ENCODE results near the gene DAPK1.

The DAPK1 gene

GRCh38 chr9:87594194-87594593, 96.5 kb downstream of the DAPK1 start:
- DNase-seq (ENCODE audit: low read depth) = no peak

- no peak for DNase-seq (ENCODE audit: low read depth)
Measured at GRCh38 chr9:87594662-87595061, 97.0 kb downstream of the DAPK1 start.

- no peak for DNase-seq (ENCODE audit: low read depth)
Measured at GRCh38 chr9:87595610-87596009, 97.9 kb downstream of the DAPK1 start.

GRCh38 chr9:87596862-87597261, 99.2 kb downstream of the DAPK1 start:
- no peak for DNase-seq (ENCODE audit: low read depth)

- no peak for DNase-seq (ENCODE audit: low read depth)
Measured at GRCh38 chr9:87597710-87598443, 100.2 kb downstream of the DAPK1 start.

GRCh38 chr9:87599901-87600610, 102.4 kb downstream of the DAPK1 start:
- DNase-seq (ENCODE audit: low read depth) = no peak

GRCh38 chr9:87601176-87601575, 103.5 kb downstream of the DAPK1 start:
- DNase-seq (ENCODE audit: low read depth) = no peak

- DNase-seq (ENCODE audit: low read depth) = no peak
Measured at GRCh38 chr9:87601595-87601994, 103.9 kb downstream of the DAPK1 start.

GRCh38 chr9:87602933-87603643, 105.4 kb downstream of the DAPK1 start:
- DNase-seq (ENCODE audit: low read depth) = no peak

- no peak for DNase-seq (ENCODE audit: low read depth)
Measured at GRCh38 chr9:87603854-87604490, 106.3 kb downstream of the DAPK1 start.

- DNase-seq (ENCODE audit: low read depth) = no peak
Measured at GRCh38 chr9:87604886-87605588, 107.4 kb downstream of the DAPK1 start.

GRCh38 chr9:87605676-87606075, 108.0 kb downstream of the DAPK1 start:
- no peak for DNase-seq (ENCODE audit: low read depth)

- no peak for DNase-seq (ENCODE audit: low read depth)
Measured at GRCh38 chr9:87606841-87607521, 109.3 kb downstream of the DAPK1 start.

- DNase-seq (ENCODE audit: low read depth) = no peak
Measured at GRCh38 chr9:87607859-87608258, 110.2 kb downstream of the DAPK1 start.

- DNase-seq (ENCODE audit: low read depth) = no peak
Measured at GRCh38 chr9:87609002-87609401, 111.3 kb downstream of the DAPK1 start.

- no peak for DNase-seq (ENCODE audit: low read depth)
Measured at GRCh38 chr9:87609486-87609885, 111.8 kb downstream of the DAPK1 start.

- no peak for DNase-seq (ENCODE audit: low read depth)
Measured at GRCh38 chr9:87610200-87611155, 112.8 kb downstream of the DAPK1 start.

- no peak for DNase-seq (ENCODE audit: low read depth)
Measured at GRCh38 chr9:87611776-87612175, 114.1 kb downstream of the DAPK1 start.

- no peak for DNase-seq (ENCODE audit: low read depth)
Measured at GRCh38 chr9:87612536-87612935, 114.9 kb downstream of the DAPK1 start.

All from activated T-cell treated with anti-CD3 and anti-CD28 coated beads for 24 hours (primary cell).